GM19455 (cell line): ENCODE measurements around the gene ANGPTL2.

ENCODE experiments used
- ATAC-seq: cut with Tn5 transposase; IDR thresholded peaks from one replicate; pipeline ENCODE4 v1.9.1; 2021; ENCODE audit not compliant: unreplicated experiment

Gene ANGPTL2

DNA sequence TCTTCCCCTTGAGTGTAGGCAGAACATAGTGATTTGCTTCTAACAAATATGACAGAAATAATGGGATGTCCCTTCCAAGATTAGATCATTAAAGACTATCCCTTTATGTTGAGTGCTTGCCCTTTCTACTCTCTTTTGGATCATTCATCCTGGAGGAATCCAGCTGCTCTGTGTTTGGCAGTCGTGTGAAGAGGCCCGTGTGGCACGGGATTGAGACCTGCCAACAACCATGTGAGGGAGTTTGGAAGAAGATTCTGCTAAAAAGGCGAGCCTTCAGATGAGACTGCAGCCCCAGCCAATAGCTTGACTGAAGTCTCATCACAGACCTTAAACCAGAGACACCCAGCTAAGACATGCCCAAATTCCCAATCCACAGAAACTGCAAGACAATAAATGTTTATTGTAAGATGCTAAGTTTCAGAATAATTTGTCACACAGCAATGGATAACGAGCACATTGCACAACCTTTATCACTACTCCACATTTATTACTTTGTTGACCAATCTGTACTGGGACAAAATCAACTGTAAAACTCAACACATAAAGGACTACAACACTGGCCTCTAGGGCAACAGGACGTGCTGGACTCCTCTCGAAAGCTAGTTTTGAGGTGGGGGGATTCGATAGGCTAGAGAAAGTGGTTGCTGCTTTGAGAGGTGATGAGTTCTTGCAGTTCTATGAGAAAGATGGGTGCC, 42.8 kb downstream of the ANGPTL2 start:
- no peak for ATAC-seq

DNA sequence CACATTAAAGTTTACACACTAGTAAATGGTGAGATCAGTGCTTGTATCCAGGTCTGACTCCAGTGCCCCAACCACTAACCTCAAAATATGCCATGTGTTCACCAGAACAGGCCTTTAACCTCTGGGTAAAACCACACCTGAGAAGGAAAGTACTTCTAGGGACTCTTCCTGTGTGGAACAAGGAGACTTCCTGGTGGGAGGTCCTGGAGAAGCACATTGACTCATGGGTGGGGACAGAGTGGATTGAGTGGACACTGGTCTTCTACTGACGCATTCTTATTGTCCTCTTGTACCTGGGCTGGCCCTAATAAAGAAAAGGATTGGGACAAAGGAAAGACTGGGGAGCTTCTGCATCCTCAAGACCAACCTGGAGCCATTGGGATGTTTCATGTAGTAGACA, 43.4 kb downstream of the ANGPTL2 start:
- no peak for ATAC-seq

- ATAC-seq: no peak
These were observed 44.1 kb downstream of the ANGPTL2 start for GRCh38 chr9:127078336-127078735.

- no peak for ATAC-seq
These were observed 44.8 kb downstream of the ANGPTL2 start for GRCh38 chr9:127077644-127077946.

DNA sequence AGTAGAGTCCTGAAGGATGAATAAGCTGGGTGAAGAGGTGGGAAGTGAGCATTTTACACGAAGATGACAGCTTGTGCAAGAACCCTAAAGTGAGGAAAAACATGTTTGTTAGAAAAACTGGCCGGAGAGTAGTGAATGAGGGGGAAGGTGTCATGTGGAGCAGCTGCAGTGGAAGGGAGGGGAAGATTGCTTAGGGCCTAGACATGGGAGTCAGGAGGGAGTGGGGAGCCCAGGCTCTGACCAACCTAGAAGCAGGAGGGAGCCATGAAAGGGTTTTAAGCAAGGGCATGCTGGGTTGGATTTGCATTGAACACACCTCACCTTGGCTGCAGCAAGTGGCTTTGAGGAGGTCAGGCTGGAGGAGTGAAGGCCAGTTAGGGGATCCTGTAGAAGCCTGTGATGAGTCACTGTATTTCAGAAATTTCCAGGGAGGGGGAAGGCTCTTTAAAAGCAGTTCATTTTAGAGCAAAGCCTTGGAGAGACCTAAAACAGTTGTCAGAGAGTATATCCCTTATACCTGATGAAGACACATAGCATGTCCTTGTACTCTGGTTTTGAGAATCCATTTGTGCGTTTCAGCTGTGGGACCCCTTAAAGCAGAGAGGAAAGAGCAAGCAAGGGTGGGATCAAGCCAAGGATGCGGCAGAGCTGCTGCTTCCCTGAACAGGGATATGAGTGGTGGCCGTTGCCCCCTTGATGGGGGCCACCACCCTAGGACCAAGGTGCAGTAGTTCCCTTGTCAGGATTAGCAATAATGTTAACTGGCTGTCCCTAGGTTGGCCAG, 45.4 kb downstream of the ANGPTL2 start:
- no peak for ATAC-seq

DNA sequence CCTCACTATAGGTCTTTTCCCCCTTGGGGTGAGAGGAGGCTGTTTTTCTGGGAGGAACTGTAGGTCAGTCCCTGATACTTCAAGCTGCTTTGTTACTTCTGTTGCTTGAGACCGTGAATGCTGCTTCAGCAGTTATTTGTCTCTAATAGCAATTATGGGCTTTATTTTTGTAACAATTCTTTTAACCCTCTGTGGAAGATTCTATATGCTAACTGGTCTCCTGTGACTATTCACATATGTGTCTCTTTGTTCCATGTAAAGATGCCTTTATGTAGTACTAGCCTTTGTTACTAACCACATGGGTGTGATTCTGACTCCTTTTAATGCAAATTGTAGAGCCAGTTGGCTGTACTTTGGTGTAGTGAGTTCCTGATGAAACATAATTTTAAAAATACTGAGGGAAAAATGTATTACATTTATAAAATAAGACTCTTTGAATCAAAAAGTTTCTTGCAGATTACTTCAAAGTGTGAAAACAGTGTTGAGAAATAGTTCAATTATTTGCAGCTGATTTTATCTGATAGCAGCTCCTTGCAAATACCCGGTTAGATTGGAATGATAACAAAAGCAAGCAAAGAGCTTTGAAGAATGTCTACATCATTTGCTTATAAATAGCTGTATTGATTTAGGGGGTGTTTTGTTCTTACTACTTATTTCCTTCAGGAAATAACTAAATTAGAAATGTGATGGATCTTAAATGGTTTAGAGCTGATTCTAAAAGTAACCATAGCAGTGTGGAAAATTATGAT, 46.6 kb downstream of the ANGPTL2 start:
- no peak for ATAC-seq

DNA sequence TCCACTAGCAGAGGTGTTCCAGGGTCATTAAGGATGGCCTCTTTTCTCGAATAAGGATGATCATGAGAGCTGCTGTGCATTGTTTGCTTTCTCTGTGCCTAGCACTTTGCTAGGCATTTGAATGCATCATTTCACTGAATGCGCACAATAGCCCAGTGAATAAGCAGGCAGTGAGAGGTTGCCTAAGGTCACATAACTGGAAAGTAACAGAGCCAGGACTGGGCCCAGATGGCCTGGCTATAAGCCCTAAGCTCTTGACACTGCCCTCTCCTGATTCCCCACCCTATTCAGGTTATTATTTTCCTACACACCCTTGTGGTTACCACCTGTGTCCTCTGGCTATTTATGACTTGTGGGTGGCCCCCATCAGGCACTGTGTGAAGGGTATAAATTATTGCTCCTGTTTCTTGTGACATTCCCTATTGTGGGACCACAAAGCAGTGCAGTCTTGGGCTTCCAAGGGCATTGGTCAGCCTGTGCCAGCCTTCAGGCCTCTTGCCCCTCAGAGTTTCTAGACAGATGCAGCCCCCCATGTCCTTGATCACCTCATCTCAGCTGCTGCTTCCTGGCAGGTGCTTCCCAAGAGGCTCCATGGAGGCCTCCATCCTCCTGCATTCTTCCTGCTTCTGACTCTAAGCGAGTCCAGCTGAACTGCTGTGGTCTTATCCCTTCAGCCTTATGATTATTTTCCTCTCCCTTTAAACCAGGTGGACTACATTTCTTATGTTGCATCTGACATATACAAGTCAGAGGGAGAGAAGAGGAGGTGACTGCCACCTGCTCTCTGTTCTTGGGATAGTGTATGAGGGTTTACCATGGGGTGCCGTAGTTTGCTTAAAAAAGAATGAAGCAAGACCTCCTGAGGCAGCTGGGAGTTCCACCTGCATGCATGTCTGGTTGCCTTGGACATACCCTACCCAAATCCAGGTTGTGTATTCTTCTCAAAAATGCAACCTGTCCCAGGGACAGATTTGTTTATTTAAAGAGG, 47.6 kb downstream of the ANGPTL2 start:
- no peak for ATAC-seq

DNA sequence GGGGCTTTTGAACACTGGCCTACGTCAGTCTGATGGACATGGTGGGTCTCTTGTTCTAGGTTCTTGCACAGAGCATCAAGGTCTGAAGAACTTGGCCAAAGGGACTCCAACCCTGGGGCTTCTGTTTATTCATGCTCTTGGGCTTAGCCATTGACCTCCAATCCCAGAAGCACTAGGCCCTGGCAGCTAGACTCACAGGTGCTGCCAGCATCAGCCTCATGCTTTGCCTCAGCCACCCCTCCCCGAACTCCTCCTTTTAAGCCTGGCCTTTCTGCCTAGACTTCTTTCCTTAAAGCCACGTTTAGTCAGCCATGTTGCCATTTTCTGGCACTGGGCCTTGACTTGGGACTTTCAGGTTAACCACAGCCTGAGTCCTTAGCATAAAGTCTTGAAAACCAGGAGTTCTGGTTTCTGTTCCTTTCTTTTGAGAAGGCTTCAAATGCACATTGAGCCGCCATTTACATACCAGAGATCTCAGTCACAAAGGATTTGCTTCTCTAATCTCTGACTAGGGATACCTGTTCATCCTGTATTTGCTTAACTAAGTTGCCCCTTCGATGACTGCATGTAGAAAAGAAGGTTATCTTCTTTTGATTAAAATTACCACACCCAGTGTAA, 54.7 kb downstream of the ANGPTL2 start:
- ATAC-seq: no peak

GRCh38 chr9:127066851-127067136, 55.6 kb downstream of the ANGPTL2 start:
- no peak for ATAC-seq

GRCh38 chr9:127066060-127066850, 56.2 kb downstream of the ANGPTL2 start:
- ATAC-seq: no peak

DNA sequence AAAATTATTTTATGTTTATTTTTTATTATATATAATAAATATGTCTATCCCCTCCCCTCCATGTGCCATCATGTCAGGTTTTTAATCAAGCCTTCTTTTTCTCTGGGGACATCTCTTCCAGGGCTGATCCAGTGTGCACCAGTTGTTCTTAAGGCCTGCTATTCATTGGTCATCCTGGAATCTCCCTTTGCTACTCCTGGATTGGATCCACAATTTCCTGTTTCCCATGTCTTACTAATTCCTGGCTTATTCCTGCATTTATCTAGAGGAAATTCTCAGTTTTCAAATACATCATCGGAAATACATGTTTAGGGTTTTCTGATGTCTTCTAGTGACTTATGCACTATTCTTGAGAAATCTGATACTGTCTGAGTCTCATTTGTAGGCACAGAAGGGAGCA, 56.8 kb downstream of the ANGPTL2 start:
- ATAC-seq: no peak

DNA sequence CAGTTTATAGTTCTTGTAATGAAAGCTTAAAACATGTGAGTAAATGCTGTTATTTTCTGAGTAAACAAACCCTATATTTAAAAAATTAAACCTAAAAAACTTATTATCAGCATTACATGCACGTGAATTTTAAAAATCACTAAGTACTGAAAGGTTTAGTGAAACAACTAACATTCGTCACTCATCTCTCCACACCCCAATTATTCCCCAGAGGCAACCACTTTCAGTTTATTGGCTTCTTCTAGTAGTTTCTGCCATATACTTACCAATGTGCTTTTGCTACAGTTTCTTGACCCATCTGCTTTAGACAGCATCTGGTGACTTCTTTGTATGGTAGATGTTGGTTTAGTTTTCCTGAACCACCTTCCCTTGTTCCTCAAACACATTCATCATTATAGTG, 58.1 kb downstream of the ANGPTL2 start:
- ATAC-seq: no peak

DNA sequence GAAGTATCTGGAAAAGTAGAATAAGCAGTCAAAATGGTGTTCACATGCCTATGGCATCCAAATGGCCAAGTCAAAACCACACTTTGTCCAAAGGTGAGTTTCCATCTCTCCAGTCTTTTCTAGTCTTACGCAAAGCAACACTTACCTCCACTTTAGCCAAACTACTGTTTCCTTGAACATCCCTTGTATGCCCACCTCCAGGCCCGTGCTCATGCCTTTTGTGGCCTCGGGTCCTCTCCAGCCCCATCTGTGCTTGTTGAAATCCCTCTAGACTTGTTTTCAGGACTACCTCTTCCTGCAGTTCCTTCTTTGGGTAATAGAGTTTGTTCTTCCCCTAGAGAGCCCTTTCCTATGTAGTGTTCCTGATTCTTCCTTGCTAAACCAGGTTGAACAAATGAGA, 61.0 kb downstream of the ANGPTL2 start:
- no peak for ATAC-seq

GRCh38 chr9:127059765-127060361, 62.6 kb downstream of the ANGPTL2 start:
- ATAC-seq: no peak

DNA sequence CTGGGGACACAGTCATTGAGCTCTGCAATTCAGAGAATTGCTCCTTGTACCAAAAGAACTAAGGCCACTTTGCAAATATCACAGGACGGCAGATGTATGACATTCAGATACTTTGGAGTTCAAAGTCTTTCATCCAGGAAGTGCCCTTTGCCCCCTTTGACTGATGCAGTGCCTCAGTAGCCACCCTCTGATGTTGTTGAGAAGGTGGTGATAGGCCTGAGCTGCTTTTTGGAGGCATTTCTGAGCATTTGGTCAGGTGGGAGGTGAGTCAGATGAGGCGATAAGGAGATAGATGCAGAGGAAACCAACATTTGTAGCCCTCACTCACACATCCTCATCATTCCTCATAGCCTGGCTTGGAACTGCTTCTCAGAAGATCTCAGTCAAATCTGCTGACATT, 63.4 kb downstream of the ANGPTL2 start:
- no peak for ATAC-seq

GRCh38 chr9:127058645-127059021, 63.8 kb downstream of the ANGPTL2 start:
- ATAC-seq: no peak

DNA sequence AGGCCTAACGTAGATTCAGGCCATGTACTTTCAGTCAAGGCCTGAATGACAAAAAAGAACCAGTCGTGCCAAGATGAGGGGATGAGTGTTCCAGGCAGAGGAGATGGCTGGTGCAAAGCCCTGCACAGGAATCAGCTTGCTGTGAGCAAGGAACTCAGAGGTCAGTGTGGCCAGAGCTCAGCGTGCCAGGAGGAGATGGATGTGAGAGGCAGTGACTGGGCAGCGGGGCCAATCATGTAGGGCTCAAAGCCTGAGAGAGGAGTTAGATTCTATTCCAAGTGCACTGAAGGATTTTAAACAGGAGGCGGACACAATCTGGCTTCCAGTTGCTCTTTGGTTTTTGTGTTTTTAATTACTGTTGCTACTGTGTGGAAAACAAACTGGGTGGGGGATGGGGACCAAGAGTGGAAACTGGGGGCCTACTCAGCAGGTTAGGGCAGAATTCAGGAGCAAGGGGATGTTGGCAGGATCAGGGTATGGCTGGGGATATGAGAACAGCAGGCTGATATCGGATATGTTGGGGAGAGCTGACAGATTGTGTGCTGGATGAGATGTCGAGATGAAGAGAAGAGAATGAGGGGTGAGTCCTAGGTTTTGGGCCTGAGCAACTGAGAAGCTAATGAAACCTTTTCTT, 64.3 kb downstream of the ANGPTL2 start:
- ATAC-seq: no peak

DNA sequence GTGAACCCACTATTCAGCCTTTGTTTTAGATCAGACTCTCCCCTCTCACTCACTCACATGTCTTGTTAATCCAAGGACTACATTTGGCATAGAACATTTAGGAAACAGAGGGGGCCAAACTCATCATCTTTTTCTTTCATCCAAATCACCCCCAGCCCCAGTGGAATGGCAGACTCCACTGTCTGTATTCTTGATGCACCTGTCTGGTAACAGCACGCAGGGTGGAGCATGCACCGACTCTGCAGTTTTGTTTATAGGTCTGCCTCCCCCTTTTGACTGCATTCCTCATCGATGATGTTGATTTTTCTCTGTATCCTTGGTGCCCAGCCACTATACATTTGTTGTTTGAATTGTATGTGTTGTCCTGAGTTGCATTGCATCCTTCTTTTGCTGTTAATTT, 66.0 kb downstream of the ANGPTL2 start:
- ATAC-seq: no peak

- ATAC-seq: no peak
These were observed 66.6 kb downstream of the ANGPTL2 start for GRCh38 chr9:127055745-127056402.
